HEK293 (cell line): ENCODE data around the gene CPT1A.

Experiments used
- CTCF ChIA-PET: fragments of 350-600 bp; formaldehyde crosslinking; extraction: SDS; loops from one replicate; lab custom pipeline; 2021; ENCODE audit warnings: antibody characterized with exemption; lab: Yijun Ruan, JAX
- POLR2A ChIA-PET: fragments of 300-600 bp; formaldehyde crosslinking; extraction: SDS; loops from one replicate; lab custom pipeline; 2020; ENCODE audit warnings: antibody characterized with exemption, inconsistent platforms; lab: Yijun Ruan, JAX
- H3K27ac ChIP-seq: fragments of 200-500 bp; sonication (Bioruptor generic); 2 replicates; pipeline ENCODE4 v1.5.1; 2014; ENCODE audit warnings: low read depth, low read length, control low read depth, inconsistent platforms; ENCODE audit errors: extremely low read depth
- H3K36me3 ChIP-seq, 2 experiments: fragments of 200-500 bp in 1 of 2; sonication (Bioruptor generic) in 1 of 2; 1 replicate in 1 of 2; 2 replicates in 1 of 2; pipeline ENCODE4 v1.5.1; 2014 to 2017; ENCODE audit warnings: inconsistent platforms in 2 of 2, low read length in 2 of 2; ENCODE audit not compliant: control insufficient read depth in 2 of 2, insufficient read depth in 1 of 2
- H3K4me1 ChIP-seq: fragments of 200-500 bp; sonication (Bioruptor generic); 2 replicates; pipeline ENCODE4 v1.5.1; 2014; ENCODE audit warnings: mild to moderate bottlenecking, low read length, inconsistent platforms; ENCODE audit not compliant: control insufficient read depth, insufficient read depth
- H3K4me3 ChIP-seq: 2 replicates; pipeline ENCODE4 v1.5.1; 2011; ENCODE audit warnings: low read depth, mild to moderate bottlenecking, control low read depth, low read length, moderate library complexity
- H3K9me3 ChIP-seq: fragments of 200-500 bp; sonication (Bioruptor generic); 2 replicates; pipeline ENCODE4 v1.5.1; 2014; ENCODE audit warnings: low read depth, low read length, inconsistent platforms; ENCODE audit not compliant: control insufficient read depth, insufficient read depth
- BCL11B ChIP-seq: fragments of 450-650 bp; formaldehyde crosslinking; IDR thresholded peaks from 2 replicates; pipeline ENCODE4 v1.5.1; 2016; ENCODE audit warnings: low read depth, missing biosample characterization, missing genetic modification characterization
- HOXA7 ChIP-seq: sonication (generic); formaldehyde crosslinking; IDR thresholded peaks from 2 replicates; pipeline ENCODE4 v1.8.1; 2022; ENCODE audit warnings: missing genetic modification reagents, borderline replicate concordance
- KLF17 ChIP-seq: fragments of 450-650 bp; formaldehyde crosslinking; IDR thresholded peaks from 2 replicates; pipeline ENCODE4 v1.5.1; 2016; ENCODE audit warnings: missing biosample characterization, missing genetic modification characterization
- MEIS1 ChIP-seq: sonication (generic); formaldehyde crosslinking; IDR thresholded peaks from 2 replicates; pipeline ENCODE4 v1.8.1; 2022; ENCODE audit warnings: missing genetic modification reagents, mild to moderate bottlenecking, borderline replicate concordance
- SALL2 ChIP-seq: fragments of 450-650 bp; formaldehyde crosslinking; IDR thresholded peaks from 2 replicates; pipeline ENCODE4 v1.5.0; 2017; ENCODE audit warnings: missing biosample characterization, mild to moderate bottlenecking, missing genetic modification characterization, borderline replicate concordance
- SP2 ChIP-seq: fragments of 450-650 bp; formaldehyde crosslinking; IDR thresholded peaks from 2 replicates; pipeline ENCODE4 v1.5.1; 2016; ENCODE audit warnings: missing biosample characterization, missing genetic modification characterization
- SP7 ChIP-seq: fragments of 450-650 bp; formaldehyde crosslinking; IDR thresholded peaks from 2 replicates; pipeline ENCODE4 v1.5.1; 2016; ENCODE audit warnings: missing biosample characterization, missing genetic modification characterization
- YY1 ChIP-seq: fragments of 450-650 bp; formaldehyde crosslinking; IDR thresholded peaks from 2 replicates; pipeline ENCODE4 v1.5.1; 2018; ENCODE audit warnings: missing biosample characterization, missing genetic modification characterization
- ZBTB6 ChIP-seq: fragments of 450-650 bp; formaldehyde crosslinking; IDR thresholded peaks from 2 replicates; pipeline ENCODE4 v1.5.1; 2017; ENCODE audit warnings: missing biosample characterization, missing genetic modification characterization
- ZNF146 ChIP-seq: fragments of 450-650 bp; formaldehyde crosslinking; IDR thresholded peaks from 2 replicates; pipeline ENCODE4 v1.5.1; 2016; ENCODE audit warnings: missing biosample characterization, missing genetic modification characterization
- ZNF18 ChIP-seq: fragments of 450-650 bp; formaldehyde crosslinking; IDR thresholded peaks from 2 replicates; pipeline ENCODE4 v1.5.1; 2016; ENCODE audit warnings: missing biosample characterization, missing genetic modification characterization
- ZNF266 ChIP-seq: fragments of 450-650 bp; formaldehyde crosslinking; IDR thresholded peaks from 2 replicates; pipeline ENCODE4 v1.5.1; 2016; ENCODE audit warnings: missing biosample characterization, missing genetic modification characterization, low read depth
- ZNF426 ChIP-seq: fragments of 450-650 bp; formaldehyde crosslinking; IDR thresholded peaks from 2 replicates; pipeline ENCODE4 v1.5.1; 2017; ENCODE audit warnings: missing biosample characterization, missing genetic modification characterization, mild to moderate bottlenecking, inconsistent platforms, moderate library complexity
- ZNF473 ChIP-seq: fragments of 450-650 bp; formaldehyde crosslinking; IDR thresholded peaks from 2 replicates; pipeline ENCODE4 v1.5.1; 2017; ENCODE audit warnings: missing biosample characterization, missing genetic modification characterization
- ZNF501 ChIP-seq: fragments of 450-650 bp; formaldehyde crosslinking; IDR thresholded peaks from 2 replicates; pipeline ENCODE4 v1.5.1; 2016; ENCODE audit warnings: missing biosample characterization, missing genetic modification characterization
- ZNF571 ChIP-seq: fragments of 450-650 bp; formaldehyde crosslinking; IDR thresholded peaks from 2 replicates; pipeline ENCODE4 v1.5.0; 2017; ENCODE audit warnings: missing biosample characterization, missing genetic modification characterization
- ZNF585B ChIP-seq: fragments of 450-650 bp; formaldehyde crosslinking; IDR thresholded peaks from 2 replicates; pipeline ENCODE4 v1.5.1; 2016; ENCODE audit warnings: missing biosample characterization, missing genetic modification characterization
- ZNF610 ChIP-seq: fragments of 450-650 bp; formaldehyde crosslinking; IDR thresholded peaks from 2 replicates; pipeline ENCODE4 v1.5.1; 2016; ENCODE audit warnings: missing biosample characterization, missing genetic modification characterization, borderline replicate concordance
- ZNF626 ChIP-seq: fragments of 450-650 bp; sonication (Bioruptor Pico); formaldehyde crosslinking; IDR thresholded peaks from 2 replicates; pipeline ENCODE4 v1.5.1; 2018; ENCODE audit warnings: missing biosample characterization, missing genetic modification characterization, inconsistent platforms
- ZNF645 ChIP-seq: fragments of 450-650 bp; formaldehyde crosslinking; IDR thresholded peaks from 2 replicates; pipeline ENCODE4; 2016; ENCODE audit warnings: missing biosample characterization, missing genetic modification characterization
- ZNF692 ChIP-seq: fragments of 450-650 bp; formaldehyde crosslinking; IDR thresholded peaks from 2 replicates; pipeline ENCODE4 v1.5.1; 2016; ENCODE audit warnings: missing biosample characterization, missing genetic modification characterization
- TF ChIP-seq, protein P1 (sequence below): fragments of 450-650 bp; formaldehyde crosslinking; IDR thresholded peaks from 2 replicates; pipeline ENCODE4 v1.5.1; 2017; ENCODE audit warnings: missing biosample characterization, missing genetic modification characterization

The CPT1A gene

GRCh38 chr11:68825571-68825970 is 16.1 kb downstream of the CPT1A start:
- H3K9me3 ChIP-seq, result no peaks in the 10 kb centered on the region
- H3K4me1 ChIP-seq, result no peaks in the 10 kb centered on the region
- CTCF ChIA-PET, result interaction anchor here (1.0 kb wide), 1 partner anchor 27 kb away, joined by 3 read pairs; no protein-coding TSS in a partner anchor
- TF ChIP-seq ZNF501 (tag by site-specific recombination), result no peak
- no peak for TF ChIP-seq KLF17 (tag by site-specific recombination)
- no peak for TF ChIP-seq ZNF266 (tag by site-specific recombination)
- no peak for TF ChIP-seq ZNF473 (tag by site-specific recombination)
- no peak for TF ChIP-seq SP2 (tag by site-specific recombination)
- TF ChIP-seq ZNF610 (tag by site-specific recombination), result no peak
- no peak for TF ChIP-seq ZNF571 (tag by site-specific recombination)
- TF ChIP-seq YY1 (tag by site-specific recombination), result no peak
- TF ChIP-seq, all 188 proteins: peak for 0
- H3K27ac ChIP-seq, result no peak overlapping the region
- H3K36me3 ChIP-seq, result no peaks in the 10 kb centered on the region
- POLR2A ChIA-PET, result no interaction called here
- no peak overlapping the region for H3K4me3 ChIP-seq

- no peaks in the 10 kb centered on the region for H3K36me3 ChIP-seq
- H3K4me3 ChIP-seq, result no peak overlapping the region
- POLR2A ChIA-PET, result no interaction called here
- H3K27ac ChIP-seq, result no peak overlapping the region
- TF ChIP-seq ZBTB6 (tag by site-specific recombination) (no peak), ZNF626 (tag by site-specific recombination) (no peak), ZNF585B (tag by site-specific recombination) (no peak), BCL11B (tag by site-specific recombination) (no peak), ZNF18 (no peak), SP7 (tag by site-specific recombination) (no peak), YY1 (tag by site-specific recombination) (no peak), ZNF146 (tag by site-specific recombination) (peak; percentile 88)
- no peaks in the 10 kb centered on the region for H3K9me3 ChIP-seq
- CTCF ChIA-PET, result no interaction called here
- no peaks in the 10 kb centered on the region for H3K4me1 ChIP-seq
Measured at GRCh38 chr11:68822546-68822945, 19.2 kb downstream of the CPT1A start.

GRCh38 chr11:68821670-68822069 is 20.0 kb downstream of the CPT1A start:
- Histone ChIP-seq H3K4me3 (no peak overlapping the region), H3K9me3 (no peaks in the 10 kb centered on the region), H3K27ac (no peak overlapping the region), H3K36me3 (no peaks in the 10 kb centered on the region; a peak in 1 of 3 replicates), H3K4me1 (no peaks in the 10 kb centered on the region)
- ChIA-PET CTCF (no interaction called here), POLR2A (no interaction called here)
- TF ChIP-seq MEIS1, result no peak
- no peak for TF ChIP-seq ZNF692 (tag by site-specific recombination)
- TF ChIP-seq SALL2, result no peak
- TF ChIP-seq, protein P1, sequence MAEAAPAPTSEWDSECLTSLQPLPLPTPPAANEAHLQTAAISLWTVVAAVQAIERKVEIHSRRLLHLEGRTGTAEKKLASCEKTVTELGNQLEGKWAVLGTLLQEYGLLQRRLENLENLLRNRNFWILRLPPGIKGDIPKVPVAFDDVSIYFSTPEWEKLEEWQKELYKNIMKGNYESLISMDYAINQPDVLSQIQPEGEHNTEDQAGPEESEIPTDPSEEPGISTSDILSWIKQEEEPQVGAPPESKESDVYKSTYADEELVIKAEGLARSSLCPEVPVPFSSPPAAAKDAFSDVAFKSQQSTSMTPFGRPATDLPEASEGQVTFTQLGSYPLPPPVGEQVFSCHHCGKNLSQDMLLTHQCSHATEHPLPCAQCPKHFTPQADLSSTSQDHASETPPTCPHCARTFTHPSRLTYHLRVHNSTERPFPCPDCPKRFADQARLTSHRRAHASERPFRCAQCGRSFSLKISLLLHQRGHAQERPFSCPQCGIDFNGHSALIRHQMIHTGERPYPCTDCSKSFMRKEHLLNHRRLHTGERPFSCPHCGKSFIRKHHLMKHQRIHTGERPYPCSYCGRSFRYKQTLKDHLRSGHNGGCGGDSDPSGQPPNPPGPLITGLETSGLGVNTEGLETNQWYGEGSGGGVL (tag by site-specific recombination), result no peak
- TF ChIP-seq ZNF645 (tag by site-specific recombination), result no peak
- TF ChIP-seq HOXA7 (CRISPR knock-in tag), result no peak
- no peak for TF ChIP-seq ZNF426
